ENCODE results near the gene MGME1.

Gene MGME1

DNA sequence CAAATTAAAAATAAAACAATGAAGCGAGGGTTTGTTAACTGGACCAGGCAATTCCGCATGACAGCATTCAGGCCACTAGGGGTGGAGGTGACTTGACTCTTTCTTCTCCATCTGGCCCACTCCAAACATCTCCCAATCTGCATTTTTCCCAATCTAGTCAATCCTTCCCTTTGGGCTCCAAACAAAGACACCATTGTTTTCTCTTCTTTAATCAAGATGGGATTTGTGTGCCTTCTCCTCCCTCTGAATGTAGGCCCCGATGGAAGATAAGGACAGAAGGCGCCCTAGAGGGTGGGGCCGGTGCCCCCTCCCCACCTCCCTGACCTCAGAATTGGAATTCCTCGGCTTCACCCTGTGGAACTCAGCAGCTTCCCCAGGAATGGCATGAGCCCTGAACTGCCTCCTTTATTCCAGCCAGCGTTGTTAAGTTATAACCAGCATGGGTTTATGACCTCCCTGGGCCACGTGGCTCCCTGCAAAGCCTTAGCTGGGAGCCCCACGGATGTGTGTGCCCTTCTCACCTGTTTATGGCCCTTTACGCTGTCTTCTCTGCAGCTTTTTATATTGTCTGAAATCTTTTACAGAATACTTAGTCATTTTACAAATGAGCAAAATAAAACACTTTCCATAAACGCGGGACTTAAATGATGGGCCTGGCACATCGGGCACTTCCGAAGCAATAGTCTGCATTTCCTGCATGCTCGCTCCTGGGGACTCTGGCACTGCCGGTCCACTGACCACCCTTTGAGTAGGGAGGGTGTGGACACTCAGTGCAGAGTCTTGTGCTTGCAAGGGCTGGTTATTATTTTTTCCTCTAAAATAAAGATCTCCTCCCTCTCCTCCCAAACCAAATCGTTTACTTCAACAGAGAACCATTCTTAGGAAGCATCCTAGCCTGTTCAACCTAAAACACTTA, 64.4 kb downstream of the MGME1 start:
- H3K27ac Mint-ChIP-seq = no peak overlapping the region

GRCh38 chr20:18034039-18034438, 65.2 kb downstream of the MGME1 start:
- H3K4me1 Mint-ChIP-seq = no peaks in the 10 kb centered on the region
- peaks cover 3% of the 10 kb centered on the region for H3K9me3 Mint-ChIP-seq
- peaks cover 47% of the 10 kb centered on the region for H3K27me3 Mint-ChIP-seq
- no peaks in the 10 kb centered on the region for H3K36me3 Mint-ChIP-seq
- no peak overlapping the region for H3K27ac Mint-ChIP-seq
- ATAC-seq = no peak
- H3K4me3 Mint-ChIP-seq = no peak overlapping the region

More for the DNA sequence above, 64.4 kb downstream of the MGME1 start:
- Mint-ChIP-seq H3K27me3 (peaks cover 39% of the 10 kb centered on the region), H3K36me3 (no peaks in the 10 kb centered on the region), H3K4me3 (no peak overlapping the region), H3K4me1 (no peaks in the 10 kb centered on the region), H3K9me3 (peaks cover 3% of the 10 kb centered on the region)
- no peak for ATAC-seq

GRCh38 chr20:18039063-18039462, 70.2 kb downstream of the MGME1 start:
- H3K36me3 Mint-ChIP-seq = no peaks in the 10 kb centered on the region
- H3K27me3 Mint-ChIP-seq = peaks cover 68% of the 10 kb centered on the region
- H3K4me1 Mint-ChIP-seq = no peaks in the 10 kb centered on the region
- no peak for ATAC-seq
- no peak overlapping the region for H3K27ac Mint-ChIP-seq
- H3K4me3 Mint-ChIP-seq = no peak overlapping the region
- peaks cover 4% of the 10 kb centered on the region for H3K9me3 Mint-ChIP-seq
